ENCODE data around the gene ECE1.
"Not testable (repeated sequence)": the region's sequence is repeated elsewhere in the genome, so short reads cannot be mapped to it uniquely, and the experiment has no call there.

ECE1 gene

DNA sequence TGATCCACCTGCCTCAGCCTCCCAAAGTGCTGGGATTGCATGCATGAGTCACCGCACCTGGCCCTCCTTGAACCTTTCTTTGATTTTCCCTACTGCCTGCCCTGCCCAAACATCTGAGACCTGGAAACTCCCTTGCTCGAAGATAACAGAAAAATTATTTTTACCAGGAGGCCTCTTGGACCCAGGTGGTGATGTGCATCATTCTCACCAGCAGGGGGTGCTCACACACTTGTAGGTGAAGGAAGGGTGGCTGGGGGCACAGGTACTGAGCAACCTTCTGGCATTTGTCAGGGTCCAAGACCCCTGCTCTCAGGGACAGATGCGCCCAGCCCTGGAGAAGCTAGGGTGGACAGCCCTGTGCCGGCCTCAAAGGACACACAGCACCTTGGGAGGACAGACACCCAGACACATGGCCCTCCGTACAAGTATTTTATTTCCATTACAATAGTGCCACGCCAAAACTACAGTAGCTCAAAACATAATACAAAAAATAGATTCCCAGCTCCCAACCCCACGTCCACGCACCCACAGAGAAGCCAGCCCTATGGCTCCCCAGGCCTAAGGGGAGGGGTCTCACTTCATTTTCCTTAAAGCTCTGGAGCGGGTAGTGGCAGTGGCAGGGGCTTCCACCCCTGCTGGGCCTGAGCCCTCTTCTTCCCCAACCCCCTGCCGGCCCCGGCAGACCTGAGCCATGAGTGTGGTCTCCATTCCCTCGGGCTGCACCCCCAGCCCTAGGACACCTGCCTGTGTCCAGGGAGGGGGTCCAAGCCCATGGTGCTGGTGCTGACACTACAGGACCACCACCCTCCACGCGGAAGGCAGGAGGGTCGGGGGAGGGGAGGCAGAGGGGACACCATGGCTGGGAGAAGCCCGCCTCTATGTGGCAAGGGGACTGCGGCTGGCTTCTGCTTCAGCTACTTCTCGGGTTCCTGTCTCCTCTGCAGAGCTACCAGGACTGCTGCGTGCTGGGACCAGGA lies 73.1 kb downstream of the ECE1 start:
- peak; percentile 67 for DNase-seq

- no peak for DNase-seq
Measured at GRCh38 chr1:21212126-21212525, 78.1 kb downstream of the ECE1 start.

DNA sequence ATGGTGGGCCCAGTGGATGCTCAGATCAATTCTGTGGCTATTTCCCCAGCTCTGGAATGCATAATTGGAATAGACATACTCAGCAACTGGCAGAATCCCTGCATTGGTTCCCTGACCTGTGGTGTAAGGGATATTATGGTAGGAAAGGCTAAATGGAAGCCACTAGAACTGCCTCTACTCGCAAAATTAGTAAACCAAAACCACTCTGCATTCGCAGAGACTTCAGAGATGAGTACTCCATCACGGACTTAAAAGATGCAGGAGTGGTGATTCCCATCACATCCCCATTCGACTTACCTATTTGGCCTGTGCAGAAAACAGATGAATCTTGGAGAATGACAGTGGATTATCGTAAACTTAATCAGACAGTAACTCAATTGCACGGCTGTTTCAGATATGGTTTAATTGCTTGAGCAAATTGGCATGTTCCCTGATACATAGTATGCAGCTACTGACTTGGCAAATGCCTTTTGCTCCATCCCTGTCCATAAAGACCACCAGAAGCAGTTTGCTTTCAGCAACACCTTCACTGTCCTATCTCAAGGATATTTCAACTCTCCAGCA lies 82.0 kb downstream of the ECE1 start:
- not testable (repeated sequence) for DNase-seq

GRCh38 chr1:21206117-21206516 lies 84.1 kb downstream of the ECE1 start:
- DNase-seq, result no peak

DNA sequence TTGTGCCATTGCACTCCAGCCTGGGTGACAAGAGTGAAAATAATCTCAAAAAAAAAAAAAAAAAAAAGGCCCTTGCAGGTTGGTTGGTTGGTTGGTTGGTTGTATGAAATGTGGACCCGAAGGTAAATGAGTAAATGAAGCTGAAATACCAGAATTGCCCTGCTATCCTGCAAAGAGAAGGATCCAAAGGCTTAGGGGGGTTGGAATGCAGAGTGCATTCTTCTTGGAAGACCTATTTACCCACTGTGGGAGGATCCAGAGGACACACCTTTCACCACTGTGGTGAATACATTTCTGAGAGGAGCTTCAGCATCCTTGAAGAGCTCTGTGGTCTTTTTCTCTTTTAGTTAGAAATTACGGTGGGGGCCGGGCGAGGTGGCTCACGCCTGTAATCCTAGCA lies 84.8 kb downstream of the ECE1 start:
- DNase-seq, result no peak

GRCh38 chr1:21201650-21202049 lies 88.6 kb downstream of the ECE1 start:
- DNase-seq, result no peak

DNA sequence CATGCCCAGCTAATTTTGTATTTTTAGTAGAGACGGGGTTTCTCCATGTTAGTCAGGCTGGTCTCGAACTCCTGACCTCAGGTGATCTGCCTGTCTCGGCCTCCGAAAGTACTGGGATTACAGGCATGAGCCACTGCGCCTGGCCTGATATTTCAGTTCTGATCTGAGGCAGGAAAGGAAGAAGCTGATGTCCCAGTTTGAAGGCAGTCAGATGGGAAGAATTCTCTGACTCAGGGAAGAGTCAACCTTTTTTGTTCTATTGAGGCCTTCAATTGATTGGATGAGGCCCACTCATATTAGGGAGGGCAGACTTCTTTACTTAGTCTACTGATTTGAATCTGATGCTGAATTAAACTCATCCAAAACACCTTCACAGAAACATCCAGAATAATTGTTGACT lies 89.0 kb downstream of the ECE1 start:
- DNase-seq, result not testable (repeated sequence)

- DNase-seq, result no peak
Measured at GRCh38 chr1:21200767-21201166, 89.5 kb downstream of the ECE1 start.

DNA sequence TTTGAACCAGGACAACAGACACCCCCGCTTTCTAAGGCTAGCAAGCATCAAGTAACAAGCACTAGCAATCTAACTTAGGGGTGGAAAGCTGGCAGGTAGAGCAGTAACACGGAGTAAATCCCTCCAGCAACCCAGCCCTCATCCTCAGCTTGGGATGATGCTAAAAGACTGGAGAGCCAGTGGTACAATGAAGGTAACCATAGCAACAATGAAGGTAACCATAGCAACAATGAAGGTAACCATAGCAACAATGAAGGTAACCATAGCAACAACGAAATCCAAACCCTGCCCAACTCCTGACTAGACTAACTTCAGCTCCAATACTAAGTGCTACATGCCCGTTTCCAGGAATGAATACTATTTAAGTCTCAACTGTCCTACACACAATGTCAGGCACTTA lies 91.3 kb downstream of the ECE1 start:
- no peak for DNase-seq

GRCh38 chr1:21192871-21193270 lies 97.4 kb downstream of the ECE1 start:
- no peak for DNase-seq

DNA sequence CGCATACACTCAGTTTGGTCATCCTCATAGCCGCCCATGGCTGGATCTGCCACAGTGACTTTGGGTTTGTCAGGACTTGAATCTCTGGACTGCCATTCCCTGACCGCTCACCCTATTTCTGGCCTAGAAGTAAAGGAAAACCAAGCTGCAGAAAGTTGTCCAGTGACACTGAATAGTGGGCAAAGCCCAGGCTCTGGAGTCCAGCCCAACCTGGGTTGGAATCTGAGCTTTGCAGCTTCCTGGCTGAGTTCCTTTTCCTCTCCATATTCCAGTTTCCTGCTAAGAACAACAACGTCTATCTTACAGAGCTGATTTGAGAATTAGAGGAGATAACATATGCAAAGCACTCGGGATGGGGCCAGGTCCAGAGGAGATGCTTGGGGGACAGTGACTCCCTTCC lies 98.0 kb downstream of the ECE1 start:
- no peak for DNase-seq

GRCh38 chr1:21190771-21191170 lies 99.5 kb downstream of the ECE1 start:
- not testable (repeated sequence) for DNase-seq

- no peak for DNase-seq
Measured at GRCh38 chr1:21189906-21190500, 100.3 kb downstream of the ECE1 start.

- no peak for DNase-seq
Measured at GRCh38 chr1:21189421-21189820, 100.8 kb downstream of the ECE1 start.

GRCh38 chr1:21188235-21188634 lies 102.0 kb downstream of the ECE1 start:
- DNase-seq, result no peak

- no peak for DNase-seq
Measured at GRCh38 chr1:21185221-21185731, 105.0 kb downstream of the ECE1 start.

DNA sequence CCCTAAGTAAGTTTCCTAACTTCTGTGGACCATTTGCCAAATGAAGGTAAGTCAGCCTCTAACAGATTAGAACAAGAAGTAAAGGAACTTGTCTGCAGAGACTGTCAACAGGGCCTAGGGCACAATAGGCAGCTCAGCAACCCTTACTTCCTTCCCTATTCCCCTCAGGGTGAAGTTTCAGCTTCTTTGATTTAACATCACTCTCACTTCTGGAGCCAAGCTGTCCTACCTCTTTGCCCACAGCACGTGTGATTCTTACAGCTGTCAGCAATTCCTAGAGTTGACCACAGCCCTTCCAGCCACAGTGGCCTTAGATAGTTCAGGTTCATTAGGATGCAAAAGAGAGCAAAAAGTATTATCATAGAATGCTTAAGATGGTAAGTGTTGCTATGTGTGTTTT lies 106.0 kb downstream of the ECE1 start:
- no peak for DNase-seq

DNA sequence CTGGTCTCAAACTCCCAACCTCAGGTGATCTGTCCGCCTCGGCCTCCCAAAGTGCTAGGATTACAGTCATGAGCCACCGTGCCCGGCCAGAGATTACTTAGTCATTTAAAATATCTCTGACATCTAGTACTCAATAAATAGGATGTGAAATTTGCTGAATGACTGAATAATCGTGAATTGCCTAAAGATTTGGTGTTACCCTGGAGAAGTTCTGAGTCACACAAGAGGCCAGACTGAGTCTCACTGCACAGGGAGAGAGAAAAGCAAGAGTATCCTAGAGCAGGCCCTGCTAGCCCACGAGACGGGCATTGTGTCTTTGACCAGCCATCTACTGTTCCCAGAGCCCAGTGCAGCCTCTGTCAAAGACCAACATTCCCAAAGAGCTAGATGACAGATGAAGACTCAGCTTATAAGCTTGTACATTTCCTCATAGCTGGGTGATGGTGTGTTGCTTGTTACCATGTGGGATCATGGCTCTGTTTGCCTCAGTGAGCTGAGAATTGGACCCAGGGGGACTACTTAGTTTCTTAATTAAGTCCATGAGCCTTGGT lies 108.0 kb downstream of the ECE1 start:
- no peak for DNase-seq

DNA sequence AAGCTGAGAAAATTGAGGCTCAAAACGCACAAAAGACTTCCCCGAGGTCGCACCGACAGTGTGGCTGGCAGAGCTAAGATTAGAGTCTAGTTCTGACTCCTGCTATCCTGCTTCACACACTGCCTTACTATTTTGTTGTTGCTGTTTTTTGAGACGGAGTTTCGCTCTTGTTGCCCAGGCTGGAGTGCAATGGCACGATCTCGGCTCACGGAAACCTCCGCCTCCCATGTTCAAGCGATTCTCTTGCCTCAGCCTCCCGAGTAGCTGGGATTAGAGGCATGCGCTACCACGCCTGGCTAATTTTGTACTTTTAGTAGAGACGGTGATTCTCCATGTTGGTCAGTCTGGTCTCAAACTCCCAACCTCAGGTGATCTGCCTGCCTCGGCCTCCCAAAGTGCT lies 112.0 kb downstream of the ECE1 start:
- not testable (repeated sequence) for DNase-seq

- peak; percentile 99 for DNase-seq
Measured at GRCh38 chr1:21176586-21177555, 113.4 kb downstream of the ECE1 start, which contains the start of gene EIF4G3. TSS of gene EIF4G3 (minus strand) at chr1:21176897. CDS start at chr1:21002742, 174,155 bp downstream.

- peak; percentile 60 for DNase-seq
Measured at GRCh38 chr1:21175670-21176581, 114.3 kb downstream of the ECE1 start.
